SJSA1 (cell line): ENCODE results near the gene ARCN1. TPM values are rescaled to one million over a fixed set of nuclear protein-coding genes. Genes with fewer than 3 reads are reported as not detected.

Experiments used
- DNase-seq, 2 experiments: peaks; one replicate each; pipeline ENCODE4 v3.0.0-alpha.2; 2015 to 2020; ENCODE audit warnings: low spot score in 2 of 2, low read depth in 1 of 2
- H3K27ac ChIP-seq: fragments of 250-450 bp; sonication (Bioruptor Pico); 2 replicates; pipeline ENCODE4 v1.5.1; 2020; ENCODE audit warnings: mild to moderate bottlenecking, moderate library complexity
- H3K27me3 ChIP-seq: fragments of 250-450 bp; sonication (Bioruptor Pico); replicated peaks from 2 replicates; pipeline ENCODE4 v1.5.1; 2020; ENCODE audit warnings: mild to moderate bottlenecking, moderate library complexity
- H3K36me3 ChIP-seq: fragments of 250-450 bp; sonication (Bioruptor Pico); 2 replicates; pipeline ENCODE4 v1.5.1; 2020; ENCODE audit warnings: mild to moderate bottlenecking
- H3K4me1 ChIP-seq: fragments of 250-450 bp; sonication (Bioruptor Pico); replicated peaks from 2 replicates; pipeline ENCODE4 v1.6.1; 2021; ENCODE audit warnings: mild to moderate bottlenecking
- H3K4me3 ChIP-seq: fragments of 250-450 bp; sonication (Bioruptor Pico); 2 replicates; pipeline ENCODE4 v1.5.1; 2020; ENCODE audit warnings: mild to moderate bottlenecking
- H3K9me3 ChIP-seq: fragments of 250-450 bp; sonication (Bioruptor Pico); replicated peaks from 2 replicates; pipeline ENCODE4 v1.5.1; 2020; ENCODE audit warnings: mild to moderate bottlenecking
- total RNA-seq: library from RNA; depleted of rRNA; stranded (reverse); fragments of >200 nt; shearing (Covaris generic); gene quantifications from 2 replicates; pipeline ENCODE4 v1.2.3, GENCODE V29; 2014

ARCN1 gene
- total RNA-seq, 1 experiment from 2014 or later: 102 TPM

- Histone ChIP-seq H3K4me1 (peaks cover 52% of the 10 kb centered on the region), H3K36me3 (peaks cover 26% of the 10 kb centered on the region), H3K9me3 (no peaks in the 10 kb centered on the region), H3K4me3 (no peak overlapping the region), H3K27me3 (no peaks in the 10 kb centered on the region), H3K27ac (no peak overlapping the region)
- DNase-seq: no peak
These were observed 42.3 kb downstream of the ARCN1 start for GRCh38 chr11:118614511-118614910.

GRCh38 chr11:118615282-118615975 is 43.2 kb downstream of the ARCN1 start:
- Histone ChIP-seq H3K4me3 (no peak overlapping the region), H3K9me3 (no peaks in the 10 kb centered on the region), H3K4me1 (peaks cover 61% of the 10 kb centered on the region), H3K27me3 (no peaks in the 10 kb centered on the region), H3K36me3 (peaks cover 26% of the 10 kb centered on the region), H3K27ac (no peak overlapping the region)
- DNase-seq: peak in 1 of 2 experiments; percentile 35

GRCh38 chr11:118615976-118616371 is 43.8 kb downstream of the ARCN1 start:
- H3K27me3 ChIP-seq: no peaks in the 10 kb centered on the region
- H3K36me3 ChIP-seq: peaks cover 26% of the 10 kb centered on the region
- H3K4me1 ChIP-seq: peaks cover 67% of the 10 kb centered on the region
- no peaks in the 10 kb centered on the region for H3K9me3 ChIP-seq
- no peak overlapping the region for H3K27ac ChIP-seq
- DNase-seq: no peak
- no peak overlapping the region for H3K4me3 ChIP-seq

- H3K9me3 ChIP-seq: no peaks in the 10 kb centered on the region
- H3K27me3 ChIP-seq: no peaks in the 10 kb centered on the region
- DNase-seq: peak; percentile 55 to 68
- H3K4me3 ChIP-seq: no peak overlapping the region
- H3K4me1 ChIP-seq: peaks cover 78% of the 10 kb centered on the region
- H3K27ac ChIP-seq: peak overlapping the region; percentile 79
- peaks cover 29% of the 10 kb centered on the region for H3K36me3 ChIP-seq
These were observed 46.1 kb downstream of the ARCN1 start for GRCh38 chr11:118618115-118618990.

GRCh38 chr11:118618991-118619375 is 46.8 kb downstream of the ARCN1 start:
- Histone ChIP-seq H3K4me3 (no peak overlapping the region), H3K4me1 (peaks cover 84% of the 10 kb centered on the region), H3K9me3 (no peaks in the 10 kb centered on the region), H3K27ac (peak overlapping the region; percentile 79), H3K27me3 (no peaks in the 10 kb centered on the region), H3K36me3 (peaks cover 34% of the 10 kb centered on the region)
- peak; percentile 75 to 78 for DNase-seq

- peaks cover 33% of the 10 kb centered on the region for H3K36me3 ChIP-seq
- H3K9me3 ChIP-seq: no peaks in the 10 kb centered on the region
- H3K4me3 ChIP-seq: no peak overlapping the region
- DNase-seq: peak; percentile 64 to 76
- H3K27ac ChIP-seq: peak overlapping the region; percentile 79
- H3K4me1 ChIP-seq: peaks cover 83% of the 10 kb centered on the region
- H3K27me3 ChIP-seq: no peaks in the 10 kb centered on the region
These were observed 47.4 kb downstream of the ARCN1 start for GRCh38 chr11:118619444-118620197.

GRCh38 chr11:118620529-118621070 is 48.4 kb downstream of the ARCN1 start:
- Histone ChIP-seq H3K27me3 (no peaks in the 10 kb centered on the region), H3K4me1 (peaks cover 73% of the 10 kb centered on the region), H3K9me3 (no peaks in the 10 kb centered on the region), H3K27ac (no peak overlapping the region), H3K36me3 (peaks cover 38% of the 10 kb centered on the region), H3K4me3 (peak overlapping the region; percentile 60)
- DNase-seq: no peak

- H3K27ac ChIP-seq: peak overlapping the region; percentile 40; the same call in 1 of the 2 replicates
These were observed 49.0 kb downstream of the ARCN1 start for GRCh38 chr11:118621071-118621783.

GRCh38 chr11:118621784-118622375 is 49.7 kb downstream of the ARCN1 start:
- H3K4me1 ChIP-seq: peaks cover 61% of the 10 kb centered on the region

More at GRCh38 chr11:118621071-118621783, 49.0 kb downstream of the ARCN1 start:
- no peaks in the 10 kb centered on the region for H3K27me3 ChIP-seq
- peaks cover 34% of the 10 kb centered on the region for H3K36me3 ChIP-seq
- H3K9me3 ChIP-seq: no peaks in the 10 kb centered on the region
- peaks cover 67% of the 10 kb centered on the region for H3K4me1 ChIP-seq
- peak overlapping the region; percentile 60 for H3K4me3 ChIP-seq
- DNase-seq: peak; percentile 61 to 87

GRCh38 chr11:118622376-118623268 is 50.4 kb downstream of the ARCN1 start:
- Histone ChIP-seq H3K4me3 (peak overlapping the region; percentile 60), H3K9me3 (no peaks in the 10 kb centered on the region), H3K36me3 (peaks cover 35% of the 10 kb centered on the region), H3K27ac (peak overlapping the region; percentile 78), H3K4me1 (peaks cover 55% of the 10 kb centered on the region), H3K27me3 (no peaks in the 10 kb centered on the region)
- peak; percentile 94 to 95 for DNase-seq

More at GRCh38 chr11:118621784-118622375, 49.7 kb downstream of the ARCN1 start:
- H3K27me3 ChIP-seq: no peaks in the 10 kb centered on the region
- H3K9me3 ChIP-seq: no peaks in the 10 kb centered on the region
- peak overlapping the region; percentile 40; the same call in 1 of the 2 replicates for H3K27ac ChIP-seq
- DNase-seq: no peak
- peaks cover 30% of the 10 kb centered on the region for H3K36me3 ChIP-seq
- peak overlapping the region; percentile 60 for H3K4me3 ChIP-seq

GRCh38 chr11:118623269-118623655 is 51.1 kb downstream of the ARCN1 start:
- peaks cover 38% of the 10 kb centered on the region for H3K36me3 ChIP-seq
- H3K4me1 ChIP-seq: peaks cover 49% of the 10 kb centered on the region
- H3K27ac ChIP-seq: peak overlapping the region; percentile 78
- DNase-seq: peak in 1 of 2 experiments; percentile 34
- H3K4me3 ChIP-seq: peak overlapping the region; percentile 19
- H3K9me3 ChIP-seq: no peaks in the 10 kb centered on the region
- H3K27me3 ChIP-seq: no peaks in the 10 kb centered on the region
